HepG2 (cell line): ENCODE data around the gene ZNF101. TPM values are rescaled to one million over a fixed set of nuclear protein-coding genes. Genes with fewer than 3 reads are reported as not detected.

Experiments
- GABPB1 ChIP-seq: IDR thresholded peaks from 2 replicates; pipeline ENCODE4 v1.6.1; 2016; ENCODE audit warnings: mild to moderate bottlenecking, missing genetic modification reagents, moderate library complexity, missing compliant biosample characterization
- HDAC1 ChIP-seq: sonication (generic); formaldehyde crosslinking; IDR thresholded peaks from 2 replicates; pipeline ENCODE4 v1.5.1; 2020; ENCODE audit warnings: mild to moderate bottlenecking, missing genetic modification reagents
- KAT7 ChIP-seq: IDR thresholded peaks from 2 replicates; pipeline ENCODE4 v1.6.1; 2018; ENCODE audit warnings: borderline replicate concordance, missing compliant biosample characterization
- LCORL ChIP-seq, 2 experiments: fragments of 450-650 bp in 1 of 2; sonication (generic) in 1 of 2; formaldehyde crosslinking in 1 of 2; IDR thresholded peaks; 2 replicates each; pipeline versions ENCODE4 v1.5.0 to v1.6.1; 2017 to 2020; ENCODE audit warnings: antibody characterized with exemption in 1 of 2, missing genetic modification reagents in 1 of 2
- POLR2G ChIP-seq: fragments of 200-400 bp; formaldehyde crosslinking; IDR thresholded peaks from 2 replicates; pipeline ENCODE4 v1.6.1; 2018; ENCODE audit warnings: mild to moderate bottlenecking, low read depth, low read length, moderate library complexity
- RAD21 ChIP-seq: fragments of 450-650 bp; formaldehyde crosslinking; IDR thresholded peaks from 2 replicates; pipeline ENCODE4 v1.5.0; 2020; ENCODE audit warnings: mild to moderate bottlenecking
- RBFOX2 ChIP-seq: fragments of 200-400 bp; formaldehyde crosslinking; IDR thresholded peaks from 2 replicates; pipeline ENCODE4 v1.6.1; 2017; ENCODE audit warnings: low read depth, mild to moderate bottlenecking, low read length
- UBTF ChIP-seq: sonication (generic); formaldehyde crosslinking; IDR thresholded peaks from 2 replicates; pipeline ENCODE4 v1.4.0; 2020; ENCODE audit warnings: mild to moderate bottlenecking, missing genetic modification reagents
- ZNF318 ChIP-seq: sonication (generic); formaldehyde crosslinking; IDR thresholded peaks from 2 replicates; pipeline ENCODE4 v1.4.0; 2020; ENCODE audit warnings: mild to moderate bottlenecking, missing genetic modification reagents
- polyA plus RNA-seq, 8 experiments: library from polyadenylated mRNA; depleted of rRNA in 3 of 8; stranded (reverse) in 7 of 8; unstranded in 1 of 8; fragments of >200 nt; fragmentation: Illumina TruSeq in 4 of 8; extraction: Trizol in 4 of 8; gene quantifications; 2 replicates each; pipeline versions ENCODE4 v1.2.1 to v1.2.3, GENCODE V29; 2011 to 2016; ENCODE audit warnings: low read depth in 4 of 8, missing spikeins in 1 of 8, mixed read lengths in 1 of 8; ENCODE audit not compliant: insufficient read depth in 1 of 8
- total RNA-seq, 5 experiments: library from RNA; depleted of rRNA; stranded (reverse); fragments of >200 nt; fragmentation: Illumina TruSeq; extraction: Trizol; gene quantifications; 2 replicates each; pipeline ENCODE4 v1.2.3, GENCODE V29; 2016; ENCODE audit warnings: low read depth in 1 of 5
- TF ChIP-seq, protein P1 (sequence below): sonication (generic); formaldehyde crosslinking; conservative IDR thresholded peaks from 2 replicates; pipeline ENCODE4 v1.4.0; 2020; ENCODE audit warnings: missing genetic modification reagents

Gene ZNF101
- total and polyA plus RNA-seq, 2 of the 13 experiments (the other 11 are each of a cell fraction or from before 2014, with no cell fraction given): 12.9 to 28.9 TPM

DNA sequence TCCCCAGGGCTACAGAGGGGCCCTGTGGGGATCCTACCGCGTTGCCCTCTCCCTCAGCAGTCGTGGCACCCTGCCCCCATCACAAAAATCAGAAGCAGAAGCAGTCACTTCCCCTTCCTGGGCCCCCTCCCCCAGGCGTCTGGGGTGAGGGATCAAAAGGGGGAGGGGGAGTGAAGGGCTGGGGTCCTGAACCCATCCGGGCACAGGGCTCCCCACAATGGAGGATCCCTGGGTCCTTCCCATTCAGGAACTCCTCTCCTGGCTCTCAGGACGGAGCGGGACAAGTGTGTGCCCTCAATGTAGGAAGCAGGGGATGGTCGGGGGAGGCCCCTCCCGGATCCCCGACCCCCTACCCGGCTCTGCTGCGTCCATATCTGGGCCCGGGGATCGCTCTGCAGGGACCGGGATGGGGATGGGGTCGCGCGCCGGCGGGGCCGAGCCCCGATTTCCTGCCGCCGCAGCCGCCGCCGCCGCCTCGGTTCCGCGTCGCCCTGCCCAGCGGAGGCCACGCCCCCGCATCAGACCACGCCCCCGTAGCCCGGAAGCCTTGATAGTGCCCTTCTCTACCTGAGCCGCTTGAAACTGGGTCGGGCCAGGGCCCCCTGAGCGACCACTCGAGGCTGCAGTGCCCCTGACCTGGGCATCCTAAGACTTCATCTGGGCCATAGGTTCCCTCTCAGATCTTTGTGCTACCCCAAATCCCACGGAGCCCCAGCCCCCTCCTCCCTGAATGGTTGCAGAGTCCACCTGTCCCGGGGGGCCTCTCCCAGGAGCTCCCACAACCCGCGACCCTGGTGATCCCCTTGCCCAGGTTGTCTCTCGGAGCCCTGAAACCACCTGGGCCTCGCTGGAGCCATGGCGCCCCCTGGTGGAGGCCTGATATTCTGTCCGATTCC is 25.2 kb upstream of the ZNF101 start, which contains the start of gene GMIP (continued):
- TF ChIP-seq POLR2G: peak; percentile 58; the same call in 1 of the 2 replicates
- TF ChIP-seq RBFOX2: peak; percentile 76
- 0 out of 2 replicates have a peak, but pooled peaks have one; percentile 23 for TF ChIP-seq ZNF318 (CRISPR knock-in tag)
- peak; percentile 19; the same call in 1 of the 2 replicates for TF ChIP-seq UBTF
- TF ChIP-seq RAD21 (CRISPR knock-in tag): peak; percentile 79
- TF ChIP-seq, protein P1, sequence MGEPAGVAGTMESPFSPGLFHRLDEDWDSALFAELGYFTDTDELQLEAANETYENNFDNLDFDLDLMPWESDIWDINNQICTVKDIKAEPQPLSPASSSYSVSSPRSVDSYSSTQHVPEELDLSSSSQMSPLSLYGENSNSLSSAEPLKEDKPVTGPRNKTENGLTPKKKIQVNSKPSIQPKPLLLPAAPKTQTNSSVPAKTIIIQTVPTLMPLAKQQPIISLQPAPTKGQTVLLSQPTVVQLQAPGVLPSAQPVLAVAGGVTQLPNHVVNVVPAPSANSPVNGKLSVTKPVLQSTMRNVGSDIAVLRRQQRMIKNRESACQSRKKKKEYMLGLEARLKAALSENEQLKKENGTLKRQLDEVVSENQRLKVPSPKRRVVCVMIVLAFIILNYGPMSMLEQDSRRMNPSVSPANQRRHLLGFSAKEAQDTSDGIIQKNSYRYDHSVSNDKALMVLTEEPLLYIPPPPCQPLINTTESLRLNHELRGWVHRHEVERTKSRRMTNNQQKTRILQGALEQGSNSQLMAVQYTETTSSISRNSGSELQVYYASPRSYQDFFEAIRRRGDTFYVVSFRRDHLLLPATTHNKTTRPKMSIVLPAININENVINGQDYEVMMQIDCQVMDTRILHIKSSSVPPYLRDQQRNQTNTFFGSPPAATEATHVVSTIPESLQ: no peak
- TF ChIP-seq HDAC1 (CRISPR knock-in tag): 0 out of 2 replicates have a peak, but pooled peaks have one; percentile 48
- TF ChIP-seq GABPB1 (CRISPR knock-in tag): peak; percentile 63; the same call in 1 of the 2 replicates
- TF ChIP-seq KAT7 (CRISPR knock-in tag): no peak
- no peak for TF ChIP-seq LCORL (IDR thresholded peaks at IDR 0.05)
- 0 out of 2 replicates have a peak, but pooled peaks have one; percentile 40 for TF ChIP-seq LCORL (CRISPR knock-in tag; IDR thresholded peaks at IDR 0.05)
